DMS53 treated with DMSO at 0.1 percent for 48 hours (cell line): ENCODE data around the gene RFT1.

Source experiments
- DNase-seq: peaks from one replicate; lab custom pipeline; 2025; ENCODE audit not compliant: unreplicated experiment; lab: John Stamatoyannopoulos, UW

Gene RFT1

GRCh38 chr3:53092942-53093341 lies 37.3 kb downstream of the RFT1 start:
- DNase-seq, result no peak

GRCh38 chr3:53092216-53092615 lies 38.0 kb downstream of the RFT1 start:
- no peak for DNase-seq

GRCh38 chr3:53091011-53091410 lies 39.2 kb downstream of the RFT1 start:
- no peak for DNase-seq

- no peak for DNase-seq
Observed at GRCh38 chr3:53089511-53089910, 40.7 kb downstream of the RFT1 start.

GRCh38 chr3:53085476-53085875 lies 44.8 kb downstream of the RFT1 start:
- no peak for DNase-seq

GRCh38 chr3:53084310-53085001 lies 45.8 kb downstream of the RFT1 start:
- DNase-seq, result no peak

- no peak for DNase-seq
Observed at GRCh38 chr3:53083949-53084309, 46.3 kb downstream of the RFT1 start.

GRCh38 chr3:53083521-53083920 lies 46.7 kb downstream of the RFT1 start:
- DNase-seq, result no peak

- DNase-seq, result no peak
Observed at GRCh38 chr3:53082736-53083135, 47.5 kb downstream of the RFT1 start.

GRCh38 chr3:53081318-53081717 lies 48.9 kb downstream of the RFT1 start:
- DNase-seq, result no peak

GRCh38 chr3:53080612-53081205 lies 49.5 kb downstream of the RFT1 start:
- DNase-seq, result no peak

GRCh38 chr3:53079791-53080555 lies 50.3 kb downstream of the RFT1 start:
- no peak for DNase-seq

GRCh38 chr3:53079147-53079546 lies 51.1 kb downstream of the RFT1 start:
- DNase-seq, result no peak

GRCh38 chr3:53078656-53079055 lies 51.6 kb downstream of the RFT1 start:
- DNase-seq, result no peak

- no peak for DNase-seq
Observed at GRCh38 chr3:53077476-53078220, 52.6 kb downstream of the RFT1 start.

GRCh38 chr3:53075743-53076140 lies 54.5 kb downstream of the RFT1 start:
- no peak for DNase-seq

- no peak for DNase-seq
Observed at GRCh38 chr3:53074761-53075742, 55.2 kb downstream of the RFT1 start.

- no peak for DNase-seq
Observed at GRCh38 chr3:53074366-53074696, 55.9 kb downstream of the RFT1 start.

GRCh38 chr3:53073553-53074365 lies 56.5 kb downstream of the RFT1 start:
- no peak for DNase-seq
